HCT116 (cell line): ENCODE results near the gene ARFGEF3. TPM values are rescaled to one million over a fixed set of nuclear protein-coding genes. Genes with fewer than 3 reads are reported as not detected.
A peak's percentile ranks its signal among the peaks of the same experiment; 100 is the strongest.

Source experiments
- ATAC-seq: fragments of 200-7000 bp; cut with Tn5 transposase; 2 replicates; pipeline ENCODE4 v1.9.1; 2020; ENCODE audit warnings: mild to moderate bottlenecking, moderate library complexity
- BruUV-seq: library from RNA; stranded (reverse); fragments of 400-500 nt; replicated peaks from 2 replicates; lab custom pipeline; 2021; lab: Mats Ljungman, UMichigan
- CTCF ChIA-PET: fragments of 300-600 bp; sonication (Branson Sonifier 250); formaldehyde crosslinking; loops from one replicate; lab custom pipeline; 2021; ENCODE audit warnings: antibody characterized with exemption; lab: Charles Lee
- POLR2A ChIA-PET: fragments of 300-600, 350-600 bp; sonication (Branson Sonifier 250); formaldehyde crosslinking; loops from one replicate; lab custom pipeline; 2021; ENCODE audit warnings: antibody characterized with exemption; lab: Charles Lee
- RAD21 ChIA-PET, 2 experiments: fragments of 300-600 bp; sonication (Branson Sonifier 250); formaldehyde crosslinking; loops; one replicate each; lab custom pipeline; 2023; ENCODE audit warnings: low total read pairs in 2 of 2; ENCODE audit not compliant: uncharacterized antibody in 2 of 2, unreplicated experiment in 2 of 2, low non-redundant PET in 1 of 2; lab: Charles Lee
- DNase-seq: peaks from one replicate; pipeline ENCODE4 v3.0.0-alpha.2; 2010; ENCODE audit warnings: low read depth, low spot score
- H2AFZ ChIP-seq: fragments of 200-600 bp; shearing (Covaris generic), sonication (generic); 2 replicates; pipeline ENCODE4 v1.6.1; 2017; ENCODE audit warnings: low read depth, mixed run types, mixed read lengths, antibody characterized with exemption, low read length; ENCODE audit not compliant: poor library complexity, severe bottlenecking
- H3K27ac ChIP-seq: 2 replicates; pipeline ENCODE4 v1.5.1; 2012; ENCODE audit warnings: low read depth, low read length
- H3K27me3 ChIP-seq: fragments of 200-600 bp; sonication (generic); 2 replicates; pipeline ENCODE4 v1.6.1; 2016; ENCODE audit warnings: mixed run types, low read length, mixed read lengths; ENCODE audit not compliant: insufficient read depth
- H3K36me3 ChIP-seq, 2 experiments: fragments of 200-500 bp in 1 of 2; fragments of 200-600 bp in 1 of 2; sonication (Bioruptor generic) in 1 of 2; sonication (generic) in 1 of 2; 2 replicates each; pipeline versions ENCODE4 v1.5.1 to v1.6.1; 2014 to 2016; ENCODE audit warnings: low read length in 2 of 2, inconsistent platforms in 1 of 2, mixed read lengths in 1 of 2, mixed run types in 1 of 2; ENCODE audit not compliant: insufficient read depth in 2 of 2, control insufficient read depth in 1 of 2
- H3K4me1 ChIP-seq, 2 experiments: fragments of 200-600 bp in 1 of 2; sonication (generic) in 1 of 2; 2 replicates each; pipeline versions ENCODE4 v1.5.1 to v1.6.1; 2012 to 2017; ENCODE audit warnings: low read length in 2 of 2, inconsistent platforms in 1 of 2, mild to moderate bottlenecking in 1 of 2, mixed read lengths in 1 of 2, mixed run types in 1 of 2, moderate library complexity in 1 of 2; ENCODE audit not compliant: insufficient read depth in 2 of 2, control insufficient read depth in 1 of 2
- H3K4me2 ChIP-seq: fragments of 200-600 bp; sonication (generic); 2 replicates; pipeline ENCODE4 v1.6.1; 2017; ENCODE audit warnings: mixed run types, low read length, mixed read lengths
- H3K4me3 ChIP-seq, 2 experiments: fragments of 200-600 bp in 1 of 2; sonication (generic) in 1 of 2; replicated peaks in 1 of 2; 2 replicates each; pipeline ENCODE4 v1.5.1; 2011 to 2016; ENCODE audit warnings: low read length in 2 of 2, control low read depth in 1 of 2, low read depth in 1 of 2, mild to moderate bottlenecking in 1 of 2, mixed read lengths in 1 of 2, mixed run types in 1 of 2
- H3K79me2 ChIP-seq: fragments of 200-600 bp; sonication (generic); 2 replicates; pipeline ENCODE4 v1.6.1; 2017; ENCODE audit warnings: mild to moderate bottlenecking, mixed run types, low read length, moderate library complexity, mixed read lengths; ENCODE audit not compliant: insufficient read depth
- H3K9ac ChIP-seq: fragments of 200-600 bp; sonication (generic); 2 replicates; pipeline ENCODE4 v1.6.1; 2016; ENCODE audit warnings: low read length, mixed read lengths
- H3K9me2 ChIP-seq: fragments of 200-600 bp; sonication (generic), shearing (Covaris generic); 2 replicates; pipeline ENCODE4 v1.6.1; 2017; ENCODE audit warnings: mixed run types, mild to moderate bottlenecking, moderate library complexity; ENCODE audit not compliant: insufficient read depth
- H3K9me3 ChIP-seq, 2 experiments: fragments of 200-500 bp in 1 of 2; fragments of 200-600 bp in 1 of 2; sonication (Bioruptor generic) in 1 of 2; sonication (generic) in 1 of 2; 2 replicates each; pipeline ENCODE4 v1.6.1; 2014 to 2017; ENCODE audit warnings: low read length in 2 of 2, mixed read lengths in 2 of 2, inconsistent platforms in 1 of 2, low read depth in 1 of 2, mild to moderate bottlenecking in 1 of 2, mixed run types in 1 of 2, moderate library complexity in 1 of 2; ENCODE audit not compliant: control insufficient read depth in 1 of 2, insufficient read depth in 1 of 2
- H4K20me1 ChIP-seq: fragments of 200-600 bp; sonication (generic), shearing (Covaris generic); 2 replicates; pipeline ENCODE4 v1.6.1; 2017; ENCODE audit warnings: mixed run types, mild to moderate bottlenecking, moderate library complexity; ENCODE audit not compliant: insufficient read depth
- CEBPB ChIP-seq: IDR thresholded peaks from 2 replicates; pipeline ENCODE4 v1.6.1; 2012; ENCODE audit warnings: low read depth
- EGR1 ChIP-seq: IDR thresholded peaks from 2 replicates; pipeline ENCODE4 v1.6.1; 2012; ENCODE audit warnings: low read depth
- ELF1 ChIP-seq: IDR thresholded peaks from 2 replicates; pipeline ENCODE4 v1.6.1; 2012; ENCODE audit warnings: low read depth, borderline replicate concordance
- EZH2 ChIP-seq: fragments of 200-600 bp; sonication (generic); IDR thresholded peaks from 2 replicates; pipeline ENCODE4 v1.6.1; 2017; ENCODE audit warnings: antibody characterized with exemption, mixed run types
- EZH2phosphoT487 ChIP-seq: fragments of 200-600 bp; IDR thresholded peaks from 2 replicates; pipeline ENCODE4 v1.6.1; 2018; ENCODE audit warnings: antibody characterized with exemption, borderline replicate concordance
- FOSL1 ChIP-seq: IDR thresholded peaks from 2 replicates; pipeline ENCODE4 v1.6.1; 2012; ENCODE audit warnings: low read depth
- POLR2A ChIP-seq: IDR thresholded peaks from 2 replicates; pipeline ENCODE4 v1.7.0; 2011; ENCODE audit warnings: borderline replicate concordance; ENCODE audit not compliant: insufficient read depth, insufficient read length; ENCODE audit errors: extremely low read depth
- POLR2AphosphoS5 ChIP-seq: IDR thresholded peaks from 2 replicates; pipeline ENCODE4 v1.6.1; 2011; ENCODE audit warnings: mild to moderate bottlenecking, low read depth, low read length, moderate library complexity
- SIN3A ChIP-seq: IDR thresholded peaks from 2 replicates; pipeline ENCODE4 v1.6.1; 2012; ENCODE audit warnings: low read depth
- SP1 ChIP-seq: IDR thresholded peaks from 2 replicates; pipeline ENCODE4 v1.6.1; 2012; ENCODE audit warnings: low read depth
- TCF7L2 ChIP-seq: IDR thresholded peaks from 2 replicates; pipeline ENCODE4 v1.7.0; 2011; ENCODE audit warnings: borderline replicate concordance, inconsistent platforms; ENCODE audit not compliant: insufficient read depth, insufficient read length; ENCODE audit errors: extremely low read depth
- YY1 ChIP-seq: IDR thresholded peaks from 2 replicates; pipeline ENCODE4 v1.6.1; 2011; ENCODE audit warnings: low read length, low read depth, moderate library complexity, mild to moderate bottlenecking; ENCODE audit not compliant: insufficient replicate concordance; ENCODE audit errors: extremely low read depth
- ZNF274 ChIP-seq: fragments of 200-500 bp; sonication (Bioruptor generic); IDR thresholded peaks from 2 replicates; pipeline ENCODE4 v1.6.1; 2014; ENCODE audit warnings: mild to moderate bottlenecking, low read depth, low read length, inconsistent platforms
- intact Hi-C: fragments of 100-400 bp; cut with micrococcal nuclease; formaldehyde crosslinking; loops from 2 replicates; pipeline ENCODE4 v1.10.0; 2022
- total RNA-seq: library from RNA; stranded (reverse); gene quantifications from one replicate; pipeline ENCODE4 v1.2.1, GENCODE V29; 2021; ENCODE audit not compliant: unreplicated experiment
- TF ChIP-seq, protein P1 (sequence below): IDR thresholded peaks from 2 replicates; pipeline ENCODE4 v1.6.1; 2012
- TF ChIP-seq, protein P2 (sequence below): IDR thresholded peaks from 2 replicates; pipeline ENCODE4 v1.6.1; 2011; ENCODE audit warnings: mild to moderate bottlenecking, low read length, moderate library complexity; ENCODE audit not compliant: insufficient replicate concordance; ENCODE audit errors: extremely low read depth
- TF ChIP-seq, protein P3 (sequence below): IDR thresholded peaks from 2 replicates; pipeline ENCODE4 v1.6.1; 2012
- TF ChIP-seq, protein P4 (sequence below), 3 experiments: fragments of 200-600 bp in 1 of 3; sonication (generic) in 1 of 3; IDR thresholded peaks in 2 of 3; conservative IDR thresholded peaks in 1 of 3; 2 replicates each; pipeline ENCODE4 v1.5.1; 2012 to 2017; ENCODE audit warnings: low read depth in 2 of 3, low read length in 2 of 3, antibody characterized with exemption in 1 of 3, borderline replicate concordance in 1 of 3, control low read depth in 1 of 3, mild to moderate bottlenecking in 1 of 3, mixed read lengths in 1 of 3, mixed run types in 1 of 3, moderate library complexity in 1 of 3; ENCODE audit not compliant: insufficient read depth in 1 of 3

The ARFGEF3 gene
- total RNA-seq, 1 experiment from 2014 or later = 3.8 TPM

DNA sequence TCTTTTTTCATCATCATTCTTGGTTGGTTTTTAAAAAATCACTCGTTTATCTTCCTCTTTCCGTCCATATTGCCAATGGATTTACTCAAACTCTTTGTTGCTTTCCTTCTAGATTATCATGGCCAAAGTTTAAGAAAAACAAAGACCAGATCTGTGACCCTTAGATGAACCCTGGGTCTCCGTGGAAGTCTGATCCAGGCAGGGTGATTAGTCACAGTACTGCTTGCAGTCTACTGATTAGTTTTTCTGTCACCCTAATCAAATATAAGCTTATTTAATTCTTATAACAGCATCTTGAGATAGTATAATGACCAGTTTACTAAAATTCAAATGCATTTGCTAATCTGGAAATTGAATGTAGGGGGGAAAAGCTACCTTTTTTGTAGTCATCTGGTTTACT is 210.0 kb downstream of the ARFGEF3 start:
- POLR2A ChIA-PET = no interaction called here
- H3K9ac ChIP-seq = no peak overlapping the region
- RAD21 ChIA-PET = no interaction called here
- peak overlapping the region; percentile 58 for H3K4me2 ChIP-seq
- no peaks in the 10 kb centered on the region for H4K20me1 ChIP-seq
- H3K4me3 ChIP-seq = no peak overlapping the region; a peak in 1 of 4 replicates
- H3K27ac ChIP-seq = no peak overlapping the region
- DNase-seq = no peak
- intact Hi-C loops = no loop called here
- no TSS peak for BruUV-seq
- CTCF ChIA-PET = interaction anchor here (1.0 to 1.4 kb wide), 2 partner anchors 10 to 993 kb away, joined by 3 read pairs; no protein-coding TSS in a partner anchor
- no peaks in the 10 kb centered on the region for H3K36me3 ChIP-seq
- H3K9me3 ChIP-seq = no peaks in the 10 kb centered on the region
- TF ChIP-seq TCF7L2 (no peak), ELF1 (no peak), FOSL1 (no peak), POLR2A (no peak), YY1 (no peak), SIN3A (no peak), SP1 (no peak; the same call in 1 of the 2 replicates), EGR1 (no peak), EZH2 (no peak), POLR2AphosphoS5 (no peak), EZH2phosphoT487 (no peak), CEBPB (no peak), ZNF274 (no peak)
- TF ChIP-seq, protein P1, sequence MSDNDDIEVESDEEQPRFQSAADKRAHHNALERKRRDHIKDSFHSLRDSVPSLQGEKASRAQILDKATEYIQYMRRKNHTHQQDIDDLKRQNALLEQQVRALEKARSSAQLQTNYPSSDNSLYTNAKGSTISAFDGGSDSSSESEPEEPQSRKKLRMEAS = no peak
- TF ChIP-seq, protein P2, sequence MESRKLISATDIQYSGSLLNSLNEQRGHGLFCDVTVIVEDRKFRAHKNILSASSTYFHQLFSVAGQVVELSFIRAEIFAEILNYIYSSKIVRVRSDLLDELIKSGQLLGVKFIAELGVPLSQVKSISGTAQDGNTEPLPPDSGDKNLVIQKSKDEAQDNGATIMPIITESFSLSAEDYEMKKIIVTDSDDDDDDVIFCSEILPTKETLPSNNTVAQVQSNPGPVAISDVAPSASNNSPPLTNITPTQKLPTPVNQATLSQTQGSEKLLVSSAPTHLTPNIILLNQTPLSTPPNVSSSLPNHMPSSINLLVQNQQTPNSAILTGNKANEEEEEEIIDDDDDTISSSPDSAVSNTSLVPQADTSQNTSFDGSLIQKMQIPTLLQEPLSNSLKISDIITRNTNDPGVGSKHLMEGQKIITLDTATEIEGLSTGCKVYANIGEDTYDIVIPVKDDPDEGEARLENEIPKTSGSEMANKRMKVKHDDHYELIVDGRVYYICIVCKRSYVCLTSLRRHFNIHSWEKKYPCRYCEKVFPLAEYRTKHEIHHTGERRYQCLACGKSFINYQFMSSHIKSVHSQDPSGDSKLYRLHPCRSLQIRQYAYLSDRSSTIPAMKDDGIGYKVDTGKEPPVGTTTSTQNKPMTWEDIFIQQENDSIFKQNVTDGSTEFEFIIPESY = no peak
- TF ChIP-seq, protein P3, sequence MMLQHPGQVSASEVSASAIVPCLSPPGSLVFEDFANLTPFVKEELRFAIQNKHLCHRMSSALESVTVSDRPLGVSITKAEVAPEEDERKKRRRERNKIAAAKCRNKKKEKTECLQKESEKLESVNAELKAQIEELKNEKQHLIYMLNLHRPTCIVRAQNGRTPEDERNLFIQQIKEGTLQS = no peak
- TF ChIP-seq, protein P4, sequence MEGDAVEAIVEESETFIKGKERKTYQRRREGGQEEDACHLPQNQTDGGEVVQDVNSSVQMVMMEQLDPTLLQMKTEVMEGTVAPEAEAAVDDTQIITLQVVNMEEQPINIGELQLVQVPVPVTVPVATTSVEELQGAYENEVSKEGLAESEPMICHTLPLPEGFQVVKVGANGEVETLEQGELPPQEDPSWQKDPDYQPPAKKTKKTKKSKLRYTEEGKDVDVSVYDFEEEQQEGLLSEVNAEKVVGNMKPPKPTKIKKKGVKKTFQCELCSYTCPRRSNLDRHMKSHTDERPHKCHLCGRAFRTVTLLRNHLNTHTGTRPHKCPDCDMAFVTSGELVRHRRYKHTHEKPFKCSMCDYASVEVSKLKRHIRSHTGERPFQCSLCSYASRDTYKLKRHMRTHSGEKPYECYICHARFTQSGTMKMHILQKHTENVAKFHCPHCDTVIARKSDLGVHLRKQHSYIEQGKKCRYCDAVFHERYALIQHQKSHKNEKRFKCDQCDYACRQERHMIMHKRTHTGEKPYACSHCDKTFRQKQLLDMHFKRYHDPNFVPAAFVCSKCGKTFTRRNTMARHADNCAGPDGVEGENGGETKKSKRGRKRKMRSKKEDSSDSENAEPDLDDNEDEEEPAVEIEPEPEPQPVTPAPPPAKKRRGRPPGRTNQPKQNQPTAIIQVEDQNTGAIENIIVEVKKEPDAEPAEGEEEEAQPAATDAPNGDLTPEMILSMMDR (IDR thresholded peaks at IDR 0.05 in 2 of 3, conservative IDR thresholded peaks at IDR 0.05 in 1 of 3; ENCODE audit: borderline replicate concordance in 1 of 3, insufficient read depth in 1 of 3, low read depth in 2 of 3, low read length in 2 of 3) = no peak
- peak; percentile 70 for ATAC-seq
- H2AFZ ChIP-seq = peak overlapping the region; percentile 55
- H3K27me3 ChIP-seq = no peaks in the 10 kb centered on the region
- no peaks in the 10 kb centered on the region for H3K9me2 ChIP-seq
- H3K4me1 ChIP-seq = peaks cover 14 to 29% of the 10 kb centered on the region in 2 experiments
- H3K79me2 ChIP-seq = no peaks in the 10 kb centered on the region
